AG04450 (cell line): ENCODE data around the gene IL22RA2. TPM values are rescaled to one million over a fixed set of nuclear protein-coding genes. Genes with fewer than 3 reads are reported as not detected.

Source experiments
- CTCF ChIA-PET: fragments of 300-600, 350-600 bp; formaldehyde crosslinking; extraction: SDS; loops from one replicate; lab custom pipeline; 2022; ENCODE audit warnings: antibody characterized with exemption, inconsistent platforms; lab: Charles Lee
- POLR2A ChIA-PET: fragments of 350-600 bp; formaldehyde crosslinking; extraction: SDS; loops from one replicate; lab custom pipeline; 2021; ENCODE audit warnings: antibody characterized with exemption, inconsistent platforms; lab: Yijun Ruan, JAX
- DNase-seq: peaks from one replicate; pipeline ENCODE4 v3.0.0-alpha.2; 2011; ENCODE audit warnings: low read depth, low spot score
- H3K27ac ChIP-seq: one replicate; pipeline ENCODE4 v1.5.1; 2012; ENCODE audit warnings: low read depth, low read length, control low read depth
- H3K27me3 ChIP-seq: one replicate; pipeline ENCODE4 v1.6.0; 2012; ENCODE audit warnings: low read length; ENCODE audit not compliant: control insufficient read depth, insufficient read depth
- H3K4me3 ChIP-seq: 2 replicates; pipeline ENCODE4 v1.5.1; 2011; ENCODE audit warnings: mild to moderate bottlenecking, low read depth, low read length, control low read depth
- H3K9me3 ChIP-seq: 2 replicates; pipeline ENCODE4 v1.5.1; 2012; ENCODE audit warnings: low read length; ENCODE audit not compliant: control insufficient read depth, insufficient read depth
- CTCF ChIP-seq: IDR thresholded peaks from 2 replicates; pipeline ENCODE4 v1.5.1; 2011; ENCODE audit warnings: low read depth, low read length, control low read depth, inconsistent platforms
- polyA plus RNA-seq: library from polyadenylated mRNA; depleted of rRNA; stranded (reverse); fragments of >200 nt; gene quantifications from 2 replicates; pipeline ENCODE4 v1.2.3, GENCODE V29; 2011

IL22RA2 gene
- polyA plus RNA-seq, 1 experiment: not detected

GRCh38 chr6:137191670-137192069, 18.2 kb upstream of the IL22RA2 start:
- POLR2A ChIA-PET: no interaction called here
- no peak for TF ChIP-seq CTCF
- Histone ChIP-seq H3K27ac (no peak overlapping the region), H3K27me3 (no peaks in the 10 kb centered on the region), H3K9me3 (0 out of 2 replicates have a peak, but pooled peaks cover 3% of the 10 kb centered on the region), H3K4me3 (no peak overlapping the region)
- DNase-seq: no peak
- CTCF ChIA-PET: no interaction called here

GRCh38 chr6:137191236-137191635, 17.8 kb upstream of the IL22RA2 start:
- POLR2A ChIA-PET: no interaction called here
- Histone ChIP-seq H3K4me3 (no peak overlapping the region), H3K27ac (no peak overlapping the region), H3K27me3 (no peaks in the 10 kb centered on the region), H3K9me3 (peaks cover 4% of the 10 kb centered on the region)
- TF ChIP-seq CTCF: no peak
- no peak for DNase-seq
- CTCF ChIA-PET: no interaction called here

- CTCF ChIA-PET: no interaction called here
- Histone ChIP-seq H3K27me3 (no peaks in the 10 kb centered on the region), H3K27ac (no peak overlapping the region), H3K4me3 (no peak overlapping the region), H3K9me3 (peaks cover 7% of the 10 kb centered on the region)
- POLR2A ChIA-PET: no interaction called here
- no peak for DNase-seq
- no peak for TF ChIP-seq CTCF
Observed at GRCh38 chr6:137190583-137191094, 17.2 kb upstream of the IL22RA2 start.

GRCh38 chr6:137188855-137189254, 15.4 kb upstream of the IL22RA2 start:
- ChIA-PET CTCF (no interaction called here), POLR2A (no interaction called here)
- Histone ChIP-seq H3K9me3 (peaks cover 10% of the 10 kb centered on the region), H3K4me3 (no peak overlapping the region), H3K27ac (no peak overlapping the region), H3K27me3 (no peaks in the 10 kb centered on the region)
- DNase-seq: no peak
- no peak for TF ChIP-seq CTCF

- ChIA-PET CTCF (no interaction called here), POLR2A (no interaction called here)
- no peak for DNase-seq
- no peaks in the 10 kb centered on the region for H3K27me3 ChIP-seq
- TF ChIP-seq CTCF: no peak
- peaks cover 10% of the 10 kb centered on the region for H3K9me3 ChIP-seq
- H3K4me3 ChIP-seq: no peak overlapping the region
- H3K27ac ChIP-seq: no peak overlapping the region
Observed at GRCh38 chr6:137185290-137185689, 11.8 kb upstream of the IL22RA2 start.
